Bronchial epithelial cell (primary cell): Measurements from ENCODE around the gene BAD. TPM values are rescaled to one million over a fixed set of nuclear protein-coding genes. Genes with fewer than 3 reads are reported as not detected.

ENCODE experiments used
- DNase-seq: peaks from one replicate; pipeline ENCODE4 v3.0.0-alpha.2; 2010; ENCODE audit warnings: low read depth
- FAIRE-seq: peaks from 2 replicates; lab custom pipeline; 2011; peaks lifted over from hg19 to GRCh38; lab: Jason Lieb, UNC
- H3K27me3 ChIP-seq: 2 replicates; pipeline ENCODE4 v1.5.1; 2011; ENCODE audit warnings: low read length; ENCODE audit not compliant: control insufficient read depth, insufficient read depth
- H3K36me3 ChIP-seq: 2 replicates; pipeline ENCODE4 v1.5.1; 2011; ENCODE audit warnings: low read length; ENCODE audit not compliant: control insufficient read depth, insufficient read depth
- H3K4me3 ChIP-seq: 2 replicates; pipeline ENCODE4 v1.5.1; 2011; ENCODE audit warnings: mild to moderate bottlenecking, low read depth, low read length, control low read depth
- CTCF ChIP-seq: IDR thresholded peaks from 2 replicates; pipeline ENCODE4 v1.5.1; 2011; ENCODE audit warnings: mild to moderate bottlenecking, moderate library complexity, low read length, control low read depth, inconsistent platforms; ENCODE audit not compliant: insufficient read depth, severe bottlenecking
- total RNA-seq: library from RNA; depleted of rRNA; stranded (reverse); fragments of >200 nt; gene quantifications from 2 replicates; pipeline ENCODE4 v1.2.1, GENCODE V29; 2014

Gene BAD
- total RNA-seq, 1 donor from 2014 or later, result 63.4 TPM

- no peak for FAIRE-seq
- TF ChIP-seq CTCF, result no peak
Observed at GRCh38 chr11:64238999-64239398, 45.5 kb downstream of the BAD start.

GRCh38 chr11:64238076-64238475 lies 46.4 kb downstream of the BAD start:
- H3K27me3 ChIP-seq, result no peaks in the 10 kb centered on the region
- FAIRE-seq, result no peak
- no peak overlapping the region for H3K4me3 ChIP-seq
- DNase-seq, result no peak
- H3K36me3 ChIP-seq, result peaks cover 3% of the 10 kb centered on the region
- no peak for TF ChIP-seq CTCF

More at GRCh38 chr11:64238999-64239398, 45.5 kb downstream of the BAD start:
- DNase-seq, result no peak
- H3K4me3 ChIP-seq, result no peak overlapping the region
- H3K36me3 ChIP-seq, result peaks cover 8% of the 10 kb centered on the region
- no peaks in the 10 kb centered on the region for H3K27me3 ChIP-seq

- peaks cover 1% of the 10 kb centered on the region for H3K36me3 ChIP-seq
- peak; percentile 81 for DNase-seq
- H3K27me3 ChIP-seq, result no peaks in the 10 kb centered on the region
- TF ChIP-seq CTCF, result peak; percentile 22
- no peak overlapping the region for H3K4me3 ChIP-seq
- peak; percentile 93 for FAIRE-seq
Observed at GRCh38 chr11:64237484-64237951, 46.9 kb downstream of the BAD start.

- DNase-seq, result no peak
- no peak for TF ChIP-seq CTCF
Observed at GRCh38 chr11:64235437-64236161, 48.9 kb downstream of the BAD start.

GRCh38 chr11:64234647-64235379 lies 49.7 kb downstream of the BAD start:
- Histone ChIP-seq H3K36me3 (peaks cover 1% of the 10 kb centered on the region), H3K27me3 (no peaks in the 10 kb centered on the region), H3K4me3 (peak overlapping the region; percentile 45)
- TF ChIP-seq CTCF, result no peak
- no peak for DNase-seq
- FAIRE-seq, result no peak

More at GRCh38 chr11:64235437-64236161, 48.9 kb downstream of the BAD start:
- H3K27me3 ChIP-seq, result no peaks in the 10 kb centered on the region
- FAIRE-seq, result no peak
- H3K36me3 ChIP-seq, result peaks cover 1% of the 10 kb centered on the region
- peak overlapping the region; percentile 45 for H3K4me3 ChIP-seq
